Stimulated activated CD4-positive, alpha-beta T cell treated with anti-CD3 and anti-CD28 coated beads, Interleukin-12 subunit alpha, Interleukin-12 subunit beta, amount 100 ng/mL, for 48 hours (primary cell): Measurements from ENCODE around the gene CCL25.

Source experiments
- DNase-seq, 3 donors: peaks; one replicate each; pipeline ENCODE4 v3.0.0-alpha.2; 2020; ENCODE audit warnings: low read depth in 2 of 3, low spot score in 1 of 3

CCL25 gene

GRCh38 chr19:8109455-8109854 lies 56.9 kb downstream of the CCL25 start:
- no peak for DNase-seq

GRCh38 chr19:8109890-8110662 lies 57.5 kb downstream of the CCL25 start:
- no peak for DNase-seq

GRCh38 chr19:8110931-8111330 lies 58.4 kb downstream of the CCL25 start:
- no peak for DNase-seq

- DNase-seq: no peak
These were observed 58.8 kb downstream of the CCL25 start for GRCh38 chr19:8111376-8111775.
